GM19043 (cell line): ENCODE data around the gene HSPG2.
"Not testable (repeated sequence)": the region's sequence is repeated elsewhere in the genome, so short reads cannot be mapped to it uniquely, and the experiment has no call there.

ENCODE experiments used
- ATAC-seq: cut with Tn5 transposase; IDR thresholded peaks from one replicate; pipeline ENCODE4 v1.9.1; 2021; ENCODE audit warnings: low read depth; ENCODE audit not compliant: unreplicated experiment

Gene HSPG2

GRCh38 chr1:21935393-21935804 is 1.7 kb downstream of the HSPG2 start:
- no peak for ATAC-seq

- no peak for ATAC-seq
Observed at GRCh38 chr1:21933397-21934248, 3.5 kb downstream of the HSPG2 start.

- no peak for ATAC-seq
Observed at GRCh38 chr1:21932127-21932526, 5.0 kb downstream of the HSPG2 start.

GRCh38 chr1:21931171-21932093 is 5.7 kb downstream of the HSPG2 start:
- no peak for ATAC-seq

- no peak for ATAC-seq
Observed at GRCh38 chr1:21930629-21931170, 6.4 kb downstream of the HSPG2 start.

- no peak for ATAC-seq
Observed at GRCh38 chr1:21930080-21930571, 7.0 kb downstream of the HSPG2 start.

- no peak for ATAC-seq
Observed at GRCh38 chr1:21927533-21928237, 9.4 kb downstream of the HSPG2 start.

GRCh38 chr1:21926814-21927532 is 10.1 kb downstream of the HSPG2 start:
- no peak for ATAC-seq

GRCh38 chr1:21926065-21926464 is 11.0 kb downstream of the HSPG2 start:
- no peak for ATAC-seq

- ATAC-seq: no peak
Observed at GRCh38 chr1:21925334-21925940, 11.7 kb downstream of the HSPG2 start.

GRCh38 chr1:21924503-21925005 is 12.6 kb downstream of the HSPG2 start:
- no peak for ATAC-seq

GRCh38 chr1:21922090-21923013 is 14.8 kb downstream of the HSPG2 start:
- no peak for ATAC-seq

- ATAC-seq: no peak
Observed at GRCh38 chr1:21921100-21921875, 15.8 kb downstream of the HSPG2 start.

GRCh38 chr1:21919520-21919919 is 17.6 kb downstream of the HSPG2 start:
- no peak for ATAC-seq

- ATAC-seq: not testable (repeated sequence)
Observed at GRCh38 chr1:21917239-21917631, 19.9 kb downstream of the HSPG2 start.

GRCh38 chr1:21916447-21917238 is 20.5 kb downstream of the HSPG2 start:
- ATAC-seq: no peak
